Activated CD8-positive, alpha-beta memory T cell treated with anti-CD3 and anti-CD28 coated beads for 24 hours (primary cell): ENCODE data around the gene ZNF138.
A peak's percentile ranks its signal among the peaks of the same experiment; 100 is the strongest.
"Not testable (repeated sequence)": the region's sequence is repeated elsewhere in the genome, so short reads cannot be mapped to it uniquely, and the experiment has no call there.

Experiments used
- DNase-seq: peaks from one replicate; pipeline ENCODE4 v3.0.0-alpha.2; 2020

ZNF138 gene

DNA sequence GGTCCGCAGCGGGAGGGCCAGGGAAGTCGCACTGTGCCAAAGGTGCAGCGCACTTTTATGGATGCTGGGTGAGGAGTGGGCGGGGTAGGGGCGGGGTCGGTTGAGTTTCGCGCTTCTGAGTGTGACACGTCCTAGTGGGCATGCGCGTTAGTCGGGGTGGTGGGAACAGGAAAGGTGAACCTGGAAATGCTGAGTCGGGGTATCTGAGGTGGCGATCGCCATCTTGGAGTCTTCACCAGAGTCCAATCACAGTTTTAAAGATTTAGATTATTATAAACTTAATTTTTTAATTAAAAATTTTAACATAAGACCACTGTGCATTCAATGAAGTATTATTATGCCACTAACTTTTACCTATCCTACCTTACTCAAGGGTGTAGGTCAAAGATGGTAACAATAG lies 45.7 kb downstream of the ZNF138 start:
- peak; percentile 59 for DNase-seq

DNA sequence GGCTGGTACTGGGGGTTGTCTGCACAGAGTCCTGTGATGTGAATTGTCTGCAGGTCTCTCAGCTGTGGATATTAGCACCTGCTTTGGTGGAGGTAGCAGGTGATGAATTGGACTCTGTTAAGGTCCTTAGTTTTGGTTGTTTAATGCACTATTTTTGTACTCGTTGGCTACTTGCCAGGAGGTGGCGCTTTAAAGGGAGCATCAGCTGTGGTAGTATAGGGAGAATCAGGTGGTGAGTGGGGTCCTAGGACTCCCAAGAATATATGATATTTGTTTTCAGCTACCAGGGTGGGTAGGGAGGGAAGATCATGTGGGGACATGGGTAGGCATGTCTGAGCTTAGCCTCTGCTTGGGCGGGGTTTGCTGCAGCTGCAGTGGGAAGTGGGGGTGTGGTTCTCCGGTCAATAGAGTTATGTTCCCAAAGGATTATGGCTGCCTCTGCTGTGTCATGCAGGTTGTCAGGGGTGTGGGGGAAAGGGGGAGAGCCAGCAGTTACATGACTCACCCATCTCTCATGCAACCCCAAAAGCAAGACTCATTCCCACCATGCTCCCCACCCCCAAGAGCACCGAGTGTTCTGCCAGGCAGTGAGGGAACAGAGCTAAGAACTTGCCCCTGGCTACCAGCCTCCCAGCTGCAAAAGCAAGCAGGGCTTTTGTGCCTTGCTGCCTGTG lies 55.2 kb downstream of the ZNF138 start:
- no peak for DNase-seq

DNA sequence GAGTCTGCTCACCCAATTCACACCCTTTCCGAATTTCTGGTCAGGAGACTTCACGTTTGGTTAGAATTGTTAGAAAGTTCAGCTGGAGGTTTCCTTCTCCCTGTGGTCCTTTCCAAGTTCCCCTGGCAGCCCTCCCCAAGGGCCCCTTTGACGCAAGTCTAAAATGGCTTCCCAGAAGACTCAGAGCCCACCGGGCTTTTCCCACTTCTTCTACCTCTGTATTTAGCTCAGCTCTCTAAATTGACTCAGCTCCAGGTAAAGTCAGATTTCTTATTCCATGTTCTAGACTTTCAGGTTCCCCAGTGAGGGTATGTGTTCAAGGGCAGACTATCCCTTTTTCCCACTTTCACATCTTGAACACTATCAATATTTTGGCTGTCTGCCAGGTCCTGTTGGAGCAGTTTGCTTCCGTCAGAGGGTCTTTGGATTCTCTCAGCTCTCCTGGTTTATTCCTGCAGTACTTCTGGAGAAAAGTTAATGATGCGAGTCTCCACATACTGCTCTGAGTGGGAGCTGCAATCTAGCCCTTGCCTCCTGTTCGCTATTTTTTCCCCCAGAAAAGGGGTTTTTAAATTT lies 55.8 kb downstream of the ZNF138 start:
- DNase-seq, result no peak

DNA sequence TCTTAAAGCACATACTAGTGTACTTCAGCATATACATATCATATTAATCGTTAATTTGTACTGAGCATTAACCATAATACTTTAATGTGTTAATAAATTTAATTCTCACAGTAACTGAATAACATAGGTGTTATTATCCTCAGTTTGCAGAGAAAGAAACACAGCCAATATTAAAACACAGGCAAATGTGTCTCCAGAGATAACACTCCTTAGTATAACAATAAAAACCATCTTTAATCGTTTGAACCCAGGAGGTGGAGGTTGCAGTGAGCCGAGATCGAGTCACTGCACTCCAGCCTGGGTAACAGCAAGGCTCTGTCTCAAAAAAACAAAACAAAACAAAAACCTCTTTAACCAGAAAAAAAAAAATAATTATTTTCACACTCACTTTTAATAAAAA lies 59.5 kb downstream of the ZNF138 start:
- DNase-seq, result no peak

DNA sequence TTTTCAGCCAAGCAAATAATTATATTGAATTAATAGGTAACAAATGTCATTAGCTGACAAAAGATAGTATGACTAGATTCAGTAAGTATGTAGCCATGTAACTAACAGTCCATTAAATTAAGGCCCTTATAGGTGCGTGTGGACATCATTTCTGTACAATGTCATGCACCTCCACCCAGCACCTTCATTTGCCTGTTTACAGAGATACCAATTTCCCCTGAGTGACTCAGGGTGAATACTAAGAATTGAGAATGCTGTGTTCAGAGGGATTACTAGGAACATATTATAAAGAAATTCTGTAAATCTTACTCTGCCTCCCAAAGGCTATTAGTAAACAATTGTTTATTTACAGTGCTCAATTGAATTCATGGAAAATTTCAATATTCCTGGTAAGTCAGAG lies 60.7 kb downstream of the ZNF138 start:
- no peak for DNase-seq

DNA sequence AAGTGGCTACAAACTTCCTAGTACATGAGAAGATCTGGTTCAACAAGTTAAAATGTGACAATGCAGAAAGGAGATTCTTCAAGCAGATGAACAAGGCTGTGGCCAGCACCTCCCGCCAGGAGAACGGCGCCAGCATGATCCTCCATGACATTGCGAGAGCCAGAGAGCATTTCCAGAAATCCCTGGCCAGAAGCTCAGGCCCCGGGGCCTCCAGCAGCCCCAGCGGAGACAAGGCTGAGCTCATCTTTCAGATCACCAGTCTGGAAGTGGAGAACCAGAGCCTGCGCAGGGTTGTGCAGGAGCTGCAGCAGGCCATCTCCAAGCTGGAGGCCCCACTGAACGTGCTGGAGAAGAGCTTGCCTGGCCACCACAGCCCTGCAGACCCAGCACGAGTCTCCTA lies 68.8 kb downstream of the ZNF138 start:
- DNase-seq, result no peak

DNA sequence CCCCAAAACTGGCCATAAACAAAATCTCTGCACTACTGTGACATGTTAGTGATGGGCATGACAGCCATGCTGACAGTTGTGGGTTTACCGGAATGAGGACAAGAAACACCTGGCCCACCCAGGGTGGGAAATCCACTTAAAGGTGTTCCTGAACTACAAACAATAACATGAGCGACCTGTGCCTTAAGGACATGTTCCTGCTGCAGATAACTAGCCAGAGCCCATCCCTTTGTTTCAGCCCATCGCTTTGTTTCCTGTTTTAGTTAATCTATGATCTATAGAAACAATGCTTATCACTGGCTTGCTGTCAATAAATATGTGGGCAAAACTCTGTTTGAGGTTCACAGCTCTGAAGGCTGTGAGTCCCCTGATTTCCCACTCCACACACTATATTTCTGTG lies 69.3 kb downstream of the ZNF138 start:
- not testable (repeated sequence) for DNase-seq

DNA sequence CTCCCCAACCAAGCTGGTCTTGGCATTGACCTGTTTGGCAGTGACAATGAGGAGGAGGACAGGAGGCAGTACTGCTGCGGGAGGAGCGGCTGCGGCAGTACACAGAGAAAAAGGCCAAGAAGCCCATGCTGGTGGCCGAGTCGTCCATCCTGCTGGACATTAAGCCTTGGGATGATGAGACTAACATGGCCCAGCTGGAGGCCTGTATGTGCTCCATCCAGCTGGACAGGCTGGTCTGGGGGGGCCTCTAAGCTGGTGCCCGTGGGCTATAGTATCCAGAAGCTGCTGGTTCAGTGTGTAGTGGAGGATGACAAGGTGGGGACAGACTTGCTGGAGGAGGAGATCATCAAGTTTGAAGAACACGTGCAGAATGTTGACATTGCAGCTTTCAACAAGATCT lies 69.7 kb downstream of the ZNF138 start:
- DNase-seq, result no peak

DNA sequence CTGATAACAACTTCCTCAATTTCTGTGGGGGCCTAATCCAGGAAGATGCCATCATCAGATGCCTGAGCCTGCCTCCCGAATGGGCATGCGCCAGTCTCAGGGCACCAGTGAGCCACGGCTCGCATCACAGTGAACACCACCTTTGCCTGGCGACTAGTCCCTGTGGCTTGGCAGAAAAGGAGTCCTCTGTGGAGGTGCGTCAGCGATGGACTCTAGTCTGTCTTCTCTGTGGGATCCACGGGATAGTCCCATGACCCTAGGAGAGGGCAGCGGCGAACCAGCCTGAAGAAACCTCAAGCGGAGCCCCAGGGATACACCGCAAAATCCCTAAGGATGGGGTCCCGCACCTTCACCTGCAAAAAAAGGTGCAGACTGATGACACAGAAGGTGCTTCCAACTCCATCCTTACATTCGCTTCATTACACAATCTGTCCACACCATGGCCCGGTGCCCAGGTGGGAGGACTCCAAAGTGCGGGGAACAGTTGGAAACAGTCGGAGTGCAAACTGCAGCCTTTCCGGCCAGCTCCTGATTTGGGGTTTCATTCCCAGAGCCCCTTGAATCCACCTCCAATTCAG lies 73.7 kb downstream of the ZNF138 start:
- DNase-seq, result no peak

DNA sequence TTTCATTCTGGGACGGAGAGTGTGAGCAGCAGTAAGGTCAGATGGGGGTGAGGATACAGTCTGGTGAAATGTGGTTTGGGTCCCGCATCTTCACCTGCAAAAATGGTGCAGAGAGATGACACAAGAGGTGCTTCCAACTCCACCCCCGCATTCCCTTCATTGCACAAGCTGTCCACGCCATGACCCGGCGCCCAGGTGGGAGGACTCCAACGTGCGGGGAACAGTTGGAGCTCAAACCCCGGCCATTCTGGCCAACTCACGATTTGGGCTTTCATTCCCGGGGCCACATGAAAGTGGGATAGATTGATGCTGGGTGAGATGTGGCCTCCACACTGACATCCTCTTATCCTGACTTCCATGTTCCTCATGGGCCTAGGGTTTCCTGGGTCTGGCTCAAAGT lies 74.3 kb downstream of the ZNF138 start:
- no peak for DNase-seq

DNA sequence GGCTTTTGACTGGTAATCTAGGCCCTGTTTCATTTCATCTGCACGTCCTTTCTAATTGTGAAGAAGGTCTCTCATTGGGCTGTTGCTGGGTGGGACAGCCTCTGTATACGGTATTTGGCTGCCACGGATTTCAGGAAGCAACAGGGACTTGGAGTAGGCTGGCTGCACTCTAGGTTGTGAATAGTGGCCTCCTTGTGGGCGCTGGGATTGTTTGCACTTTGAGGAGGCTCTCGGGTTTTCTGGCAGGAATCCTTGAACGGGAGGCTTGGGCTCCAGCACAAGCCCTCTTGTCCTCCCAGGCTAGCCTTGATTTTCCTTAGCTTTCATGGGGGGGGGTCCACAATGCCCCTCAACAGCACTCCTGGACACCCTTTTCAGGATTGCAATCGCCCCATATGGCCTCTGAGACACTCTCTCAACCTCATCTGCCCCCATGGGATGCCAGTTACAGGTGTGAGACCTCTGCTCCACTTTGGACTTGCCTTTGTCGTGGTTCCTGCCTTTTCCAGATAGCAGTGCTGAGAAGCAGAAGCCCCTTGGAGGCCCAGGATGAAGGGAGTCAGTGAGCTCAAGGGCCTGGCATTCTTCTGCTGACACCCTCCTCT lies 75.0 kb downstream of the ZNF138 start:
- DNase-seq, result no peak

DNA sequence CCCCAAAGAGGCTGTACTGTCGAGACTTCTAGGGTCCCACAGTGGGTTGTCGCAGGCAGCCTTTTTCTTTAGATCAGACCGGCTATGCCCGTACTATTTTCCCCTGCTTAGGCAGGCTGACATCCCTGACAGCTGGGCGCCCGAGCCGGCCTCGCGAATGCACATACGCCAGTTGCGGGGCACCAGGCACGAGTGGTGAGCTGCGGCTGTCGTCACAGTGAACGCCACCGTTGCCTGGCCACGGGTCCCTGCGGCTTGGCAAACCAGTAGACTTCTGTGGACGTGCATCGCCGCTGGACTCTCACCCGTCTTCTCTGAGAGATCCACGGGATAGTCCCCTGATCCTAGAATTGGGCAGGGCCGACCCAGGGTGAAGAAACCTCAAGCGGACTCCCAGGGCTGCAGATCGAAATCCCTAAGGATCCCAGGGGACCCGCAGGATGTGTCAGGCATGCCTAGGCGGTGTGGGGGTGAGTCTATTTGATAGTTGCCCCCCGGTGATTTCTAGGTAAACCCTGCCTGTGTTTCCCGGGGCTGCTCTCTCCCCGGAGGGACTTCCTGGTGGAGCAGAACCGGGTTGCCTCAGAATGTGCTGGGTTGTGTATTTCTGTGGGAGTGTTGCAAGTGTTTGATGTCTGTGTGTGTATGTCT lies 75.8 kb downstream of the ZNF138 start:
- no peak for DNase-seq

DNA sequence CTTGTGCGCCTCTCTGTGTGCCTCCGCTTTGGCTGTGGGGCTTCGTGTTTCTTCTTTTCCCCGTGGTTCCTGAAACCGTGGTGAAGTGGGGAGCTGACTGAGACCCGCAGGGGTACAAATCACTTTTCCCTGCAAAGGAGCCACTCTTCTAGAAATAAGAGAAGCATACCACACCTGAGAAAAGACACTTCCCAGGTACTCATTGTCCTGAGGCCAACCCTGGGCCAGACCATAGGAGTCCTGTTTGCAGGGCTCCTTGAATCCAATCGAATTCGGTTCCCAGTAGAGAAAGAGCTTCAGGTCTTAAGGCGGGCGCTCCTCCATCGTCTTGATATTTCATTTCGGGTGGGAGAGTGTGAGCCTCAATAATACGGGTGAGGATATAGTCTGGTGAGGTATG lies 76.4 kb downstream of the ZNF138 start:
- DNase-seq, result no peak

DNA sequence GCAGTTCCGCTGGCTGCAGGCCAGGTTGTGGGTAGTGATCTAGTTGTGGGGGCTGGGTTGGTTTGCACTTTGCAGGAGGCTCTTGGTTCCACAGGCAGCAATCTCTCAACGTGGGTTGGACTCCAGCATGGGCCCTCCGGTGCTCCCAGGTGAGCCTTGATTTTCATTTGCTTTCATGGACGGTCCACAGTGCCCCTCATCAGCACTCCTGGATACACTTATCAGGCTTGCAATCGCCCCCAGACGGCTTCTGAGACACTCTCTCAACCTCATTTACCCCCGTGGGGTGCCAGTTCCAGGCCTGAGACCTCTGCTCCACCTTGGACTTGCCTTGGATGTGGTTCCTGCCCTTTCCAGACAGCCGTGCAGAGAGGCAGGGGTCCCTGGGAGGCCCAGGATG lies 77.5 kb downstream of the ZNF138 start:
- DNase-seq, result no peak

DNA sequence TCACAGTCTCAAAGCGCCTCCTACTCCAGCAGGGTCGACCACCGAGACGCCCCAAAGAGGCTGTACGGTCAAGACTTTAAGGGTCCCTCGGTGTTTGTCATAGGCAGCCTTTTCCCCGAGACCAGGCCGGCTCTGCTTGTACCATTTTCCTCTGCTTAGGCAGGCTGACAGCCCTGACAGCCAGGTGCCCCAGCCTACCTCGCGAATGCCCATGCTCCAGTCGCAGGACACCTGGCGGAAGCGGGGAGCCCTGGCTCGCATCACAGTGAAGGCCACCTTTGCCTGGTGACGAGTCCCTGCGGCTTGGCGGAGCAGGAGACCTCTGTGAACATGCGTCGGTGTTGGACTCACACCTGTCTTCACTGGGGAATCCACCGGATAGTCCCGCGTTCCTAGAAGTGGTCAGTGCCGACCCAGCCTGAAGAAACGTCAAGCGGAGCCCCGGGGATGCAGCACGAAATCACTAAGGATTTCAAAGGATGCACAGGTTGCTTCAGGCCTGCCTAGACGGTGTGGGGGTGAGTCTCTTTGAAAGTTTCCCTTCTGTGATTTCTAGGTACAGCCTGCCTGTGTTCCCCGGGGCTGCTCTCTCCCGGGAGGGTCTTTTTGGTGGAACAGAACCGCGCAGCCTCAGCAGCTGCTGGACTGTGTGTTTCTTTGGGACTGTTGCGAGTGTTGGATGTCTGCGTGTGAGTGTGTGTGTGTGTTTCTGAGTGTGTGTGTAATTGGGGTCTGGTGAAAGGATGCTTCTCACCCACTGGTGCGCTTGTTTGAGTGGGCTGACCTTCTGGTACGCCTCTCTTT lies 78.3 kb downstream of the ZNF138 start:
- DNase-seq, result peak; percentile 47

DNA sequence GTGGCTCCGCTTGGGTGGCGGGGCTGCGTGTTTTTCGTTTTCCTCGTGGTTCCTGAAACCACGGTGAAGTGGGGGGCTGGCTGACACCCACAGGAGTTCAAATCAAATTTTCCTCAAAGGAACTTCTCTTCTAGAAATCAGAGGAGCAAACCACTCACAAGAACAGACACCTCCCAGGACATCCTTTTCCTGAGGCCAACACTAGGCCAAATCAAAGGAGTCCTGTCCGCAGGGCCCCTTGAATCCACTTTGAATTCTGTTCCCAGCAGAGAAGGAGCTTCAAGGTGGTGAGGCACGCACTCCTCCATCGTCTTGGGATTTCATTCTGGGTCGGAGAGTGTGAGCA lies 78.9 kb downstream of the ZNF138 start:
- no peak for DNase-seq

DNA sequence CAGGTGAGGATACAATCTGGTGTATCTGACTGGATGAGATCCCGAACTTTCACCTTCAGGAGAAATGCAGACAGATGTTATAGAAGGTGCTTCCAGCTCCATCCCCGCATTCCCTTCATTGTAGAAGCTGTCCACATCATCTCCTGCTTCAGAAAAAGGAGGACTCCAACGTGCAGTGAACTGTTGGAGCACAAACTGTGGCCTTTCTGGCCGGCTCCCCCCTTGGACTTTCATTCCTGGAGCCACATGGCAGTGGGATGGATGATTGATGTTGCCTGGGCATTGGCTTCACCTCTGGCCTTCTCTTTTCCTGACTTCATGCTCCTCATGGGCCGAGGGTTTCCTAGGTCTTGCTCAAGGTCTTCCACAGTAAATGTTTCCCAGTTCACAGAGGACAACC lies 79.3 kb downstream of the ZNF138 start:
- no peak for DNase-seq

DNA sequence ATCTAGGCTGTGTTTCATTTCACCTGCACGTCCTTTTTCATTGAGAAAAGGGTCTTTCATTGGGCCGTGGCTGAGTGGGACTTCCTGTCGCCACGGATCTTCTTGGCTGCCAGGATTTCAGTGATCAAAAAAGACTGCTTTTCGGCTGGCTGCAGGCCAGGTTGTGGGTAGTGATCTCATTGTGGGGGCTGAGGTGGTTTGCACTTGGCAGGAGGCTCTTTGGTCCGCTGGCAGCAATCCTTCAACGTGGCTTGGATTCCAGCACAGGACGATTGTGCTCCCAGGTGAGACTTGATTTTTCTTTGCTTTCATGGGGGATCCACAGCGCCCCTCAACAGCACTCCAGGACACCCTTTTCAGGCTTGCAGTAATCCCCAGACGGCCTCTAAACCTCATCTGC lies 79.9 kb downstream of the ZNF138 start:
- DNase-seq, result no peak

DNA sequence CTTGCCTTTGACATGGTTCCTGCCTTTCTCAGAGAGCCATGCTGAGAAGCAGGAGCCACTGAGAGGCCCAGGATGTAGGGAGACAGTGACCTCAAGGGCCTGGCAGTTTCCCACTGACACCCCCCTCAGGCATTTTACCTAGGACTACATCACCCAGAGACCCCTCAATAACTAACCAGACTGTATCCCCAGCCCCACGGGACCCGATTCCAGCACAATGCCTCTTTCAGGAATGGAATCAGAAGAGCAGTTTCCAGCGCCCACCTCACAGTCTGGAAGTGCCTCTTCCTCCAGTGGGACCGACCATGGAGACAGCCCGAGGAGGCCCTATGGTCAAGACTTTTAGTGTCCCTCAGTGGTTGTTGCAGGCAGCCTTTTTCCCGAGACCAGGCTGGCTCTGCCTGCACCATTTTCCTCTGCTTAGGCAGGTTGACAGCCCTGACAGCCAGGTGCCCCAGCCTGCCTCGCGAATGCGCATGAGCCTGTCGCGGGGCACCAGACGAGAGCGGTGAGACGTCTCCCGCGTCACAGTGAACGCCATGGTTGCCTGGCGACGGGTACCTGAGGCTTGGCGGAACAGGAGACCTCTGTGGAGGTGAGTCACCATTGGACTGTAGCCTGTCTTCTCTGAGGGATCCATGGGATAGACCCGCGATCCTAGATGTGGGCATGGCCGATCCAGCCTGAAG lies 80.5 kb downstream of the ZNF138 start:
- peak; percentile 41 for DNase-seq

DNA sequence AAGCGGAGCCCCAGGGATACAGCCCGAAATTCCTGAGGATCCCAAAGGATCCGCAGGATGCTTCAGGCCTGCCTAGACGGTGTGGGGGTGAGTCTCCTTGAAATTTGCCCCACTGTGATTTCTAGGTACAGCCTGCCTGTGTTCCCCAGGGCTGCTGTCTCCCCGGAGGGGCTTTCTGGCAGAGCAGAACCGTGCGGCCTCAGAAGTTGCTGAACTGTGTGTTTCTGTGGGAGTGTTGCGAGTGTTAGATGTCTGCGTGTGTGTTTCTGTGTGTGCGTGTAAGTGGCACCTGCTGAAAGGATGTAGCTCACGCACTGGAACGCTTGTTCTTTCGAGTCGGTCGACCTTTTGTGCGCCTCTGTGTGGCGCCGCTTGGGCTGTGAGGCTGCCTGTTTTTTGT lies 81.0 kb downstream of the ZNF138 start:
- no peak for DNase-seq

DNA sequence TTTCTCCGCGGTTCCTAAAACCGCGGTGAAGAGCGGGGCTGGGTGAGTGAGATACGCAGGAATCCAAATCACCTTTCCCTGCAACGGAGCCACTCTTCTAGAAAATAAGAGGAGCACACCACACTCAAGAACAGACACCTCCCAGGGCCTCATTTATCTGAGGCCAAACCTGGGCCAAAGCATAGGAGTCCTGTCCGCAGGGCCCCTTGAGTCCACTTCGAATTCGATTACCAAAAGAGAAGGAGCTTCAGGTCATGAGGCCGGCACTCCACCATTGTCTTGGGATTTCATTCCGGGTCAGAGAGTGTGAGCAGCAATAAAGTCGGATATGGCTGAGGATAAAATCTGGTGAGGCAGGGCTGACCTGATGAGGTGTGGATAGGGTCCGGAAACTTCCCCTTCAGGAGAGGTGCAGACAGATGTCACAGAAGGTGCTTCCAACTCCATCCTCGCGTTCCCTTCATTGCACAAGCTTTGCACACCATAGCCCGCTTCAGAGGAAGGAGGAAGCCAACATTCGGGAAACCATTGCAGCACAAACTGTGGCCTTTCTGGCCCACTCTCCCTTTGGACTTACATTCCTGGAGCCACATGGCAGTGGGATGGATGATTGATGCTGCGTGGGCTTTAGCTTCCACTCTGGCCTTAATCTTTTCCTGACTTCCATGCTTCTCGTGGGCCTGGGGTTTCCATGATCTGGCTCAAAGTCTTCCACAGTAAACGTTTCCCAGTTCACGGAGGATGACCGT lies 81.6 kb downstream of the ZNF138 start:
- DNase-seq, result peak; percentile 21
